HepG2 (cell line): ENCODE data around the gene LAMA5. TPM values are rescaled to one million over a fixed set of nuclear protein-coding genes. Genes with fewer than 3 reads are reported as not detected.
A peak's percentile ranks its signal among the peaks of the same experiment; 100 is the strongest.

Experiments
- ATAC-seq: fragments of 200-7000 bp; cut with Tn5 transposase; 3 replicates; pipeline ENCODE4 v1.9.1; 2020; ENCODE audit warnings: mild to moderate bottlenecking, moderate library complexity
- BruUV-seq: library from RNA; stranded (reverse); fragments of 400-500 nt; replicated peaks from 2 replicates; lab custom pipeline; 2021; lab: Mats Ljungman, UMichigan
- CTCF ChIA-PET: fragments of 300-600 bp; formaldehyde crosslinking; extraction: SDS; loops from one replicate; lab custom pipeline; 2021; ENCODE audit warnings: low total read pairs, inconsistent platforms, low intra/inter-chr PET ratio; lab: Yijun Ruan, JAX
- POLR2A ChIA-PET: fragments of 350-600 bp; sonication (Branson Sonifier 250); formaldehyde crosslinking; loops from one replicate; lab custom pipeline; 2020; ENCODE audit warnings: antibody characterized with exemption, inconsistent platforms; lab: Yijun Ruan, JAX
- DNase-seq: peaks from one replicate; pipeline ENCODE4 v3.0.0-alpha.2; 2015; ENCODE audit warnings: low spot score
- FAIRE-seq: peaks from 3 replicates; lab custom pipeline; 2011; peaks lifted over from hg19 to GRCh38; lab: Jason Lieb, UNC
- H2AFZ ChIP-seq: one replicate; pipeline ENCODE4 v1.6.1; 2011; ENCODE audit warnings: low read length, inconsistent platforms
- H3K27ac ChIP-seq: fragments of 300-600 bp; 3 replicates; pipeline ENCODE4 v1.8.0; 2011; ENCODE audit warnings: mixed run types, mild to moderate bottlenecking, mixed read lengths, low read length, inconsistent platforms; ENCODE audit not compliant: insufficient read depth; ENCODE audit errors: extremely low read length
- H3K27me3 ChIP-seq, 2 experiments: fragments of 200-600 bp in 1 of 2; 2 replicates in 1 of 2; 3 replicates in 1 of 2; pipeline versions ENCODE4 v1.6.0 to v1.8.0; 2011; ENCODE audit warnings: low read length in 2 of 2, mild to moderate bottlenecking in 2 of 2, moderate library complexity in 2 of 2, inconsistent platforms in 1 of 2; ENCODE audit not compliant: insufficient read depth in 2 of 2, control insufficient read depth in 1 of 2
- H3K36me3 ChIP-seq, 2 experiments: fragments of 200-600 bp in 1 of 2; replicated peaks in 1 of 2; 2 replicates in 1 of 2; 3 replicates in 1 of 2; pipeline versions ENCODE4 v1.5.1 to v1.8.0; 2011; ENCODE audit warnings: low read length in 2 of 2, inconsistent platforms in 1 of 2; ENCODE audit not compliant: insufficient read depth in 2 of 2, control insufficient read depth in 1 of 2
- H3K4me1 ChIP-seq: 2 replicates; pipeline ENCODE4 v1.5.1; 2012; ENCODE audit warnings: low read length, inconsistent platforms; ENCODE audit not compliant: insufficient read depth
- H3K4me2 ChIP-seq: 2 replicates; pipeline ENCODE4 v1.6.0; 2011; ENCODE audit warnings: low read depth, low read length, inconsistent platforms
- H3K4me3 ChIP-seq, 3 experiments: fragments of 200-600 bp in 1 of 3; sonication (generic), shearing (Covaris generic) in 1 of 3; replicated peaks in 1 of 3; 2 replicates each; pipeline ENCODE4 v1.5.1; 2011 to 2016; ENCODE audit warnings: low read length in 3 of 3, inconsistent platforms in 2 of 3, low read depth in 2 of 3, mild to moderate bottlenecking in 2 of 3, control low read depth in 1 of 3, mixed read lengths in 1 of 3; ENCODE audit not compliant: insufficient read depth in 1 of 3
- H3K79me2 ChIP-seq: one replicate; pipeline ENCODE4 v1.6.1; 2011; ENCODE audit warnings: low read length, inconsistent platforms; ENCODE audit not compliant: insufficient read depth
- H3K9ac ChIP-seq: 2 replicates; pipeline ENCODE4 v1.6.0; 2011; ENCODE audit warnings: mild to moderate bottlenecking, low read depth, low read length, inconsistent platforms; ENCODE audit not compliant: insufficient read depth
- H3K9me3 ChIP-seq: 2 replicates; pipeline ENCODE4 v1.5.1; 2012; ENCODE audit warnings: mild to moderate bottlenecking, low read length
- H4K20me1 ChIP-seq: 2 replicates; pipeline ENCODE4 v1.6.0; 2011; ENCODE audit warnings: inconsistent platforms, mild to moderate bottlenecking, low read length, moderate library complexity; ENCODE audit not compliant: insufficient read depth
- AGO1 ChIP-seq: fragments of 200-400 bp; formaldehyde crosslinking; IDR thresholded peaks from 2 replicates; pipeline ENCODE4 v1.6.1; 2017; ENCODE audit warnings: mild to moderate bottlenecking, low read depth, low read length, moderate library complexity; ENCODE audit not compliant: poor library complexity, severe bottlenecking
- AGO2 ChIP-seq: fragments of 200-400 bp; formaldehyde crosslinking; optimal IDR thresholded peaks from 2 replicates; pipeline ENCODE3; 2017; ENCODE audit warnings: mild to moderate bottlenecking, low read depth, low read length, moderate library complexity
- EED ChIP-seq: sonication (generic); formaldehyde crosslinking; IDR thresholded peaks from 2 replicates; pipeline ENCODE4 v1.5.0; 2020; ENCODE audit warnings: mild to moderate bottlenecking, missing genetic modification reagents
- HIVEP1 ChIP-seq: sonication (generic); formaldehyde crosslinking; IDR thresholded peaks from 2 replicates; pipeline ENCODE4 v1.4.0; 2020; ENCODE audit warnings: mild to moderate bottlenecking, missing genetic modification reagents
- HNRNPH1 ChIP-seq: fragments of 200-400 bp; formaldehyde crosslinking; optimal IDR thresholded peaks from 2 replicates; pipeline ENCODE3; 2017; ENCODE audit warnings: mild to moderate bottlenecking, low read depth, low read length
- MIXL1 ChIP-seq: IDR thresholded peaks from 2 replicates; pipeline ENCODE4 v1.6.1; 2016
- MXI1 ChIP-seq: IDR thresholded peaks from 3 replicates; pipeline ENCODE4 v1.6.1; 2012; ENCODE audit warnings: low read depth, low read length, inconsistent platforms, borderline replicate concordance
- PCBP1 ChIP-seq: fragments of 200-400 bp; formaldehyde crosslinking; IDR thresholded peaks from 2 replicates; pipeline ENCODE4 v1.6.1; 2017; ENCODE audit warnings: mild to moderate bottlenecking, low read depth, low read length, borderline replicate concordance
- PHB2 ChIP-seq: fragments of 450-650 bp; IDR thresholded peaks from 2 replicates; pipeline ENCODE4 v1.6.1; 2018; ENCODE audit not compliant: partially characterized antibody
- POLR2A ChIP-seq, 2 experiments: IDR thresholded peaks; 2 replicates each; pipeline ENCODE4 v1.6.1; 2011; ENCODE audit warnings: low read depth in 2 of 2, low read length in 2 of 2, mild to moderate bottlenecking in 1 of 2, moderate library complexity in 1 of 2; ENCODE audit not compliant: insufficient read depth in 1 of 2
- POLR2G ChIP-seq: fragments of 200-400 bp; formaldehyde crosslinking; IDR thresholded peaks from 2 replicates; pipeline ENCODE4 v1.6.1; 2018; ENCODE audit warnings: mild to moderate bottlenecking, low read depth, low read length, moderate library complexity
- RBFOX2 ChIP-seq: fragments of 200-400 bp; formaldehyde crosslinking; IDR thresholded peaks from 2 replicates; pipeline ENCODE4 v1.6.1; 2017; ENCODE audit warnings: low read depth, mild to moderate bottlenecking, low read length
- RBM22 ChIP-seq: fragments of 200-400 bp; formaldehyde crosslinking; optimal IDR thresholded peaks from 2 replicates; pipeline ENCODE3; 2017; ENCODE audit warnings: mild to moderate bottlenecking, low read length, moderate library complexity
- U2AF1 ChIP-seq: fragments of 200-400 bp; formaldehyde crosslinking; optimal IDR thresholded peaks from 2 replicates; pipeline ENCODE3; 2017; ENCODE audit warnings: mild to moderate bottlenecking, low read depth, low read length
- ZNF136 ChIP-seq: sonication (generic); formaldehyde crosslinking; IDR thresholded peaks from 2 replicates; pipeline ENCODE4 v1.8.1; 2022; ENCODE audit warnings: low read depth, mild to moderate bottlenecking, moderate library complexity, missing genetic modification reagents
- ZNF253 ChIP-seq: sonication (generic); formaldehyde crosslinking; IDR thresholded peaks from 2 replicates; pipeline ENCODE4 v1.8.0; 2022; ENCODE audit warnings: mild to moderate bottlenecking, missing genetic modification reagents, borderline replicate concordance
- WGBS: methylation state at CpG from one replicate; pipeline ENCODE4 v1.1.6; 2017; ENCODE audit warnings: low lambda C conversion rate; 5-methylcytosine and 5-hydroxymethylcytosine counted together
- in situ Hi-C: cut with HindIII; loops from 2 replicates; pipeline ENCODE4 v1.10.0; 2017; ENCODE audit warnings: low pct_unique_long_range_greater_than_20kb; ENCODE audit not compliant: extremely low pct_ligation_motif_present
- intact Hi-C: fragments of 100-400 bp; cut with micrococcal nuclease; formaldehyde crosslinking; loops from one replicate; pipeline ENCODE4 v1.10.0; 2022; ENCODE audit not compliant: unreplicated experiment
- polyA plus RNA-seq, 8 experiments: library from polyadenylated mRNA; depleted of rRNA in 3 of 8; stranded (reverse) in 7 of 8; unstranded in 1 of 8; fragments of >200 nt; fragmentation: Illumina TruSeq in 4 of 8; extraction: Trizol in 4 of 8; gene quantifications; 2 replicates each; pipeline versions ENCODE4 v1.2.1 to v1.2.3, GENCODE V29; 2011 to 2016; ENCODE audit warnings: low read depth in 4 of 8, missing spikeins in 1 of 8, mixed read lengths in 1 of 8; ENCODE audit not compliant: insufficient read depth in 1 of 8
- total RNA-seq, 5 experiments: library from RNA; depleted of rRNA; stranded (reverse); fragments of >200 nt; fragmentation: Illumina TruSeq; extraction: Trizol; gene quantifications; 2 replicates each; pipeline ENCODE4 v1.2.3, GENCODE V29; 2016; ENCODE audit warnings: low read depth in 1 of 5
- TF ChIP-seq, protein P1 (sequence below): sonication (generic); formaldehyde crosslinking; IDR thresholded peaks from 2 replicates; pipeline ENCODE4 v1.5.1; 2020; ENCODE audit warnings: missing genetic modification reagents, mild to moderate bottlenecking, borderline replicate concordance

The LAMA5 gene
- total and polyA plus RNA-seq, 2 of the 13 experiments (the other 11 are each of a cell fraction or from before 2014, with no cell fraction given) = 21.0 to 44.7 TPM

DNA sequence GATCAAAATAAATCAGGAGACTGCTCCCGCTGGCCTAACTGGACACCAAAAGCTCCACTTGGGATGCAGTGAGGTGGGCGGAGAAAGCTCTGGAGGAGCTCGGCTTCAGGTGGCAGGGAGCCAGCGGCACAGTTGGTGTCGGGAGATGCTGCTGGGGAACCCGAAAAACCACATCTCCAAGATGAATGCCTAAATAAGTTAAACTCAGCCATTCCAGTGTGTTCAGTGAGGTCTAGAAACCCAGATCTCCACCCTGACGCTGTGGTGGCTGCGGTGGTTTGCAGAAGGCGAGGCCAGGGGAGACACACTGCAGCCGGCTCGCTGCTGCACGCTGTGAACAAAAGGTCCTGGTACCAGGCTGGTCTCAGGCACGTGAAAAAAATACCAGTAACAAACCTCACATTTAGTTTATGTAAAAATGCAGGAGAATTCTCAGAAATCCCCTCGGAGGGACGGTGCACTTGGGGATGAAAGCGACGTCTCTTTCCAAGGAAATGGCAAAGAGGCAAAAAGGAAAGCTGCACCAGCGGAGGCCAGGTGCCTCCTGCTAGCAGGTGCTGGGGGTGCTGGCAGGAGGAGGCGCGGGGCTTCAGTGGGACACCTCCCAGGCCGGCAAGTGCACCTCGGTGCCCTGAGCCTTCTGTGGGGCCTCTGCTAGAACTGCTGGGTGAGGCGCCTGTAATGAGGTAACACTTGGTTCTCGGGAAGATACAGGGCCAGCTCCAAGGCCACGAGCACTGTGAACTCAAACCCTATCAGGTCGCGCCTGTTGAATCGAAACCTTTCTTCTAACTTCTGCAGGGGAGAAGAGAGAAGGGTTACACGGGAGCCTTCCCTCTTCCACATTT, 23.4 kb upstream of the LAMA5 start:
- POLR2A ChIA-PET = interaction anchor here (1.4 kb wide), 1 partner anchor 9 kb away, joined by 3 read pairs; no protein-coding TSS in a partner anchor
- TF ChIP-seq HNRNPH1 = peak; percentile 18
- peak; percentile 5; the same call in 1 of the 2 replicates for TF ChIP-seq PCBP1
- TF ChIP-seq AGO2 = peak; percentile 57
- TF ChIP-seq AGO1 = peak; percentile 70
- peak; percentile 86 for TF ChIP-seq RBM22
- peak; percentile 55; the same call in 1 of the 2 replicates for TF ChIP-seq RBFOX2
- TF ChIP-seq ZNF253 (CRISPR knock-in tag) = no peak
- TF ChIP-seq POLR2G = 0 out of 2 replicates have a peak, but pooled peaks have one; percentile 3
- no peak for TF ChIP-seq EED (CRISPR knock-in tag)
- no peak for TF ChIP-seq U2AF1
- TF ChIP-seq POLR2A (IDR thresholded peaks at IDR 0.05; ENCODE audit: insufficient read depth in 1 of 2, low read depth in 2 of 2, low read length in 2 of 2) = peak in 1 of 2 experiments; percentile 56; a peak in 3 of 4 replicates
- 0 out of 2 replicates have a peak, but pooled peaks have one; percentile 38 for TF ChIP-seq HIVEP1
- TF ChIP-seq, protein P1, sequence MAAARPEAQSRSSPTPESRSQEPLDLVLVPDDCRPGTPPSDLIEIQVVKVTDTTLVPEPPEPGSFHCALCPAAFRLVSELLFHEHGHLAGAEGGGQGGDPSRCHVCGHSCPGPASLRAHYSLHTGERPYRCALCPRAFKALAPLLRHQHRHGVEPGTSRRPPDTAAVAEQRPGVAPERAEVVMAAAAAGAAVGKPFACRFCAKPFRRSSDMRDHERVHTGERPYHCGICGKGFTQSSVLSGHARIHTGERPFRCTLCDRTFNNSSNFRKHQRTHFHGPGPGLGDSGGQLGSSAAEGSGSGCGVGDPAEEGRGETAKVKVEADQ (CRISPR knock-in tag) = 0 out of 2 replicates have a peak, but pooled peaks have one; percentile 39
- TF ChIP-seq MIXL1 (CRISPR knock-in tag) = no peak
- TF ChIP-seq PHB2 = no peak
- no peak for TF ChIP-seq MXI1
- 0 out of 2 replicates have a peak, but pooled peaks have one; percentile 30 for TF ChIP-seq ZNF136

More for the DNA sequence above, 23.4 kb upstream of the LAMA5 start:
- CTCF ChIA-PET = no interaction called here
- Histone ChIP-seq H4K20me1 (peaks cover 15% of the 10 kb centered on the region), H2AFZ (no peak overlapping the region), H3K27ac (no peak overlapping the region), H3K4me2 (no peak overlapping the region), H3K9ac (no peak overlapping the region), H3K4me1 (peaks cover 23% of the 10 kb centered on the region), H3K4me3 (no peak overlapping the region), H3K9me3 (no peaks in the 10 kb centered on the region), H3K79me2 (peaks cover 33% of the 10 kb centered on the region), H3K27me3 (no peaks in the 10 kb centered on the region; a peak in 2 of 5 replicates), H3K36me3 (peaks cover 19 to 42% of the 10 kb centered on the region in 2 experiments)
- in situ Hi-C loops = no loop called here
- DNase-seq = no peak
- intact Hi-C loops = no loop called here
- no peak for FAIRE-seq
- no peak for ATAC-seq
- WGBS = 96% methylated on average over 29 of the region's 29 CpGs
- no TSS peak for BruUV-seq
